PC-3 (cell line): Measurements from ENCODE around the gene UGGT2. TPM values are rescaled to one million over a fixed set of nuclear protein-coding genes. Genes with fewer than 3 reads are reported as not detected.
A peak's percentile ranks its signal among the peaks of the same experiment; 100 is the strongest.

Source experiments
- ATAC-seq: fragments of 200-7000 bp; cut with Tn5 transposase; 2 replicates; pipeline ENCODE4 v1.9.1; 2020; ENCODE audit warnings: mild to moderate bottlenecking, moderate library complexity
- BruUV-seq: library from RNA; stranded (reverse); fragments of 400-500 nt; replicated peaks from 2 replicates; lab custom pipeline; 2021; lab: Mats Ljungman, UMichigan
- CTCF ChIA-PET: fragments of 300-600 bp; sonication (Branson Sonifier 250); formaldehyde crosslinking; loops from one replicate; lab custom pipeline; 2022; ENCODE audit warnings: antibody characterized with exemption; lab: Charles Lee
- POLR2A ChIA-PET: fragments of 300-600 bp; sonication (Branson Sonifier 250); formaldehyde crosslinking; loops from one replicate; lab custom pipeline; 2022; ENCODE audit warnings: antibody characterized with exemption; ENCODE audit not compliant: unreplicated experiment; lab: Charles Lee
- DNase-seq: peaks from one replicate; pipeline ENCODE4 v3.0.0-alpha.2; 2015
- H2AFZ ChIP-seq: fragments of 300-600 bp; sonication (generic); 2 replicates; pipeline ENCODE4 v1.6.0; 2016; ENCODE audit warnings: antibody characterized with exemption, low read length
- H3F3A ChIP-seq: fragments of 300-600 bp; sonication (generic); one replicate; pipeline ENCODE4 v1.6.0; 2017; ENCODE audit warnings: antibody characterized with exemption, low read length, control low read depth, mild to moderate bottlenecking; ENCODE audit not compliant: unreplicated experiment
- H3K27ac ChIP-seq: fragments of 300-600 bp; sonication (generic); 2 replicates; pipeline ENCODE4 v1.5.1; 2016; ENCODE audit warnings: mild to moderate bottlenecking, low read length
- H3K27me3 ChIP-seq: fragments of 300-600 bp; sonication (generic); 2 replicates; pipeline ENCODE4 v1.6.1; 2016; ENCODE audit warnings: low read length, mixed read lengths
- H3K36me3 ChIP-seq: fragments of 300-600 bp; sonication (generic); 2 replicates; pipeline ENCODE4 v1.6.1; 2016; ENCODE audit warnings: low read depth, mixed run types, low read length, mixed read lengths
- H3K4me1 ChIP-seq: fragments of 300-600 bp; sonication (generic); 2 replicates; pipeline ENCODE4 v1.5.1; 2016; ENCODE audit warnings: low read length; ENCODE audit not compliant: insufficient read depth
- H3K4me2 ChIP-seq: fragments of 300-600 bp; sonication (generic); 2 replicates; pipeline ENCODE4 v1.6.0; 2016; ENCODE audit warnings: low read length
- H3K4me3 ChIP-seq: fragments of 300-600 bp; sonication (generic); 2 replicates; pipeline ENCODE4 v1.5.1; 2016; ENCODE audit warnings: mild to moderate bottlenecking, low read length, mixed read lengths
- H3K79me2 ChIP-seq: fragments of 300-600 bp; sonication (generic); 2 replicates; pipeline ENCODE4 v1.6.1; 2017; ENCODE audit warnings: low read length, mixed read lengths
- H3K9ac ChIP-seq: fragments of 300-600 bp; sonication (generic); 2 replicates; pipeline ENCODE4 v1.6.0; 2016; ENCODE audit warnings: mild to moderate bottlenecking, low read length
- H3K9me2 ChIP-seq: fragments of 300-600 bp; sonication (generic); replicated peaks from 2 replicates; pipeline ENCODE4 v1.6.1; 2016; ENCODE audit warnings: mixed run types, low read length, mixed read lengths
- H3K9me3 ChIP-seq: fragments of 300-600 bp; sonication (generic); 2 replicates; pipeline ENCODE4 v1.6.1; 2016; ENCODE audit warnings: low read length, mixed read lengths
- H4K20me1 ChIP-seq: fragments of 300-600 bp; sonication (generic); 2 replicates; pipeline ENCODE4 v1.6.1; 2016; ENCODE audit warnings: low read length, mixed read lengths
- EZH2 ChIP-seq: fragments of 300-600 bp; sonication (generic); IDR thresholded peaks from one replicate; pipeline ENCODE4 v1.6.1; 2017; ENCODE audit warnings: antibody characterized with exemption, mild to moderate bottlenecking, low read length; ENCODE audit not compliant: unreplicated experiment
- EZH2phosphoT487 ChIP-seq: fragments of 300-600 bp; sonication (generic); IDR thresholded peaks from 2 replicates; pipeline ENCODE4 v1.6.1; 2018; ENCODE audit warnings: mild to moderate bottlenecking, antibody characterized with exemption, low read length, borderline replicate concordance
- intact Hi-C: fragments of 100-400 bp; cut with micrococcal nuclease; formaldehyde crosslinking; loops from 2 replicates; pipeline ENCODE4 v1.9.0; 2023
- total RNA-seq: library from RNA; depleted of rRNA; stranded (reverse); fragments of >200 nt; gene quantifications from 2 replicates; pipeline ENCODE4 v1.2.3, GENCODE V29; 2014
- TF ChIP-seq, protein P1 (sequence below): fragments of 300-600 bp; sonication (generic); conservative IDR thresholded peaks from 2 replicates; pipeline ENCODE4 v1.5.1; 2017; ENCODE audit warnings: antibody characterized with exemption, low read depth, mild to moderate bottlenecking, low read length

UGGT2 gene
- total RNA-seq, 1 experiment from 2014 or later: 24.3 TPM

DNA sequence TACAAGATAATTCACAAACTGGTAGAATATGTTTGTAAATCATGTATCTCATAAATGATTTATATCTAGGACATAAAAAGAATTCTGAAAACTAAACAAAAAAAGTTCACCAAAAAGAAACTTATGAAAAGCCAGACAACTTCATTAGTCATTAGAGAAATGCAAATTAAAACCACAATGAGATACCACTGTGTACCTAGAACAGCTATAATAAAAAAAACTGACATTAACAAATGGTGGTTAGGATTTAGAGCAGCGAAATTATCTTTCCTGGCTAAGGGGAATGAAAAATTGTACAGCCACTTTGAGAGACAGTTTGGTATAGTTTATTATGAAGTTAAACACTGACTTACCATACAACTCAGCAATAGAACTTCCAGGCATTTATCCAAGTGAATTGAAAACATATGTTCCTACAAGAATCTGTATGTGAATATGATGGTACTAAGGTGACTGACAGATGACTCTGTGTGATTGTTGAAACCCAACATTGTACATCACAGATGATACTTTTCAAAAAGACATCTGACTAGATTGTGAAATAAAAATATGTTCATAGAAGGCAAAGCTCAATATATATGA, 41.8 kb downstream of the UGGT2 start:
- H3K9me2 ChIP-seq: no peaks in the 10 kb centered on the region
- intact Hi-C loops: no loop called here
- POLR2A ChIA-PET: no interaction called here

DNA sequence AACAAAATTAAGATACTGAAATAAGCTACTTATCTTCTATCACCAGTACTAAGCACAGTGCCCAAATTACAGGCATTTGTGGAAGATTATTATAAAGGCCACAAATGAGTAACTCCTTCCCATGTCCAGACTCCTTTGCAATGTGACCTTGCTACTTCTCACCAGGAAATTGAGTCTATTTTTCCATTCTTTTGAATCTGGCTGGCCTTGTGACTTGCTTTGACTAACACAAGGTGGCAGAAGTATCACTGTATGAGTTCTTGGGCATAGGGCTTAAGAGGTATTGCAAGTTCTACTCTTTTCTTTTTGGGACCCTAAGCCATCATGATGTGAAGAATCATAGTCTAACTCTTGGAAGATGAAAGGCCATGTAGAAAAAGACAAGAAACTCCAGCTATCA, 49.9 kb downstream of the UGGT2 start:
- no TSS peak for BruUV-seq
- no peaks in the 10 kb centered on the region for H3K79me2 ChIP-seq
- TF ChIP-seq, protein P1, sequence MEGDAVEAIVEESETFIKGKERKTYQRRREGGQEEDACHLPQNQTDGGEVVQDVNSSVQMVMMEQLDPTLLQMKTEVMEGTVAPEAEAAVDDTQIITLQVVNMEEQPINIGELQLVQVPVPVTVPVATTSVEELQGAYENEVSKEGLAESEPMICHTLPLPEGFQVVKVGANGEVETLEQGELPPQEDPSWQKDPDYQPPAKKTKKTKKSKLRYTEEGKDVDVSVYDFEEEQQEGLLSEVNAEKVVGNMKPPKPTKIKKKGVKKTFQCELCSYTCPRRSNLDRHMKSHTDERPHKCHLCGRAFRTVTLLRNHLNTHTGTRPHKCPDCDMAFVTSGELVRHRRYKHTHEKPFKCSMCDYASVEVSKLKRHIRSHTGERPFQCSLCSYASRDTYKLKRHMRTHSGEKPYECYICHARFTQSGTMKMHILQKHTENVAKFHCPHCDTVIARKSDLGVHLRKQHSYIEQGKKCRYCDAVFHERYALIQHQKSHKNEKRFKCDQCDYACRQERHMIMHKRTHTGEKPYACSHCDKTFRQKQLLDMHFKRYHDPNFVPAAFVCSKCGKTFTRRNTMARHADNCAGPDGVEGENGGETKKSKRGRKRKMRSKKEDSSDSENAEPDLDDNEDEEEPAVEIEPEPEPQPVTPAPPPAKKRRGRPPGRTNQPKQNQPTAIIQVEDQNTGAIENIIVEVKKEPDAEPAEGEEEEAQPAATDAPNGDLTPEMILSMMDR: peak; percentile 46; the same call in 1 of the 2 replicates
- TF ChIP-seq EZH2: no peak
- ATAC-seq (peak; percentile 42; the same call in 1 of the 2 replicates), DNase-seq (peak; percentile 28)
- H3K9me2 ChIP-seq: no peaks in the 10 kb centered on the region
- H2AFZ ChIP-seq: no peak overlapping the region
- no peaks in the 10 kb centered on the region for H4K20me1 ChIP-seq
- H3K27me3 ChIP-seq: no peaks in the 10 kb centered on the region
- no peak overlapping the region for H3K9ac ChIP-seq
- H3F3A ChIP-seq: no peaks in the 10 kb centered on the region
- H3K27ac ChIP-seq: no peak overlapping the region
- H3K4me1 ChIP-seq: no peaks in the 10 kb centered on the region
- no peak overlapping the region for H3K4me2 ChIP-seq
- ChIA-PET CTCF (interaction anchor here (0.6 kb wide), 1 partner anchor 49 kb away, joined by 4 read pairs; no protein-coding TSS in a partner anchor), POLR2A (no interaction called here)
- H3K36me3 ChIP-seq: no peaks in the 10 kb centered on the region; the same call in 1 of the 2 replicates
- no peaks in the 10 kb centered on the region for H3K9me3 ChIP-seq
- intact Hi-C loops: no loop called here
- H3K4me3 ChIP-seq: no peak overlapping the region

More for the DNA sequence above, 41.8 kb downstream of the UGGT2 start:
- ATAC-seq (no peak), DNase-seq (no peak)
- Histone ChIP-seq H3F3A (no peaks in the 10 kb centered on the region), H4K20me1 (no peaks in the 10 kb centered on the region), H3K4me2 (no peak overlapping the region), H3K9me3 (no peaks in the 10 kb centered on the region), H3K36me3 (no peaks in the 10 kb centered on the region; the same call in 1 of the 2 replicates), H3K9ac (no peak overlapping the region), H3K79me2 (no peaks in the 10 kb centered on the region), H3K4me1 (no peaks in the 10 kb centered on the region), H3K4me3 (no peak overlapping the region), H3K27me3 (no peaks in the 10 kb centered on the region), H2AFZ (no peak overlapping the region), H3K27ac (no peak overlapping the region)
- no peak for TF ChIP-seq EZH2
- TF ChIP-seq, protein P1: no peak
- BruUV-seq: no TSS peak
- CTCF ChIA-PET: no interaction called here

DNA sequence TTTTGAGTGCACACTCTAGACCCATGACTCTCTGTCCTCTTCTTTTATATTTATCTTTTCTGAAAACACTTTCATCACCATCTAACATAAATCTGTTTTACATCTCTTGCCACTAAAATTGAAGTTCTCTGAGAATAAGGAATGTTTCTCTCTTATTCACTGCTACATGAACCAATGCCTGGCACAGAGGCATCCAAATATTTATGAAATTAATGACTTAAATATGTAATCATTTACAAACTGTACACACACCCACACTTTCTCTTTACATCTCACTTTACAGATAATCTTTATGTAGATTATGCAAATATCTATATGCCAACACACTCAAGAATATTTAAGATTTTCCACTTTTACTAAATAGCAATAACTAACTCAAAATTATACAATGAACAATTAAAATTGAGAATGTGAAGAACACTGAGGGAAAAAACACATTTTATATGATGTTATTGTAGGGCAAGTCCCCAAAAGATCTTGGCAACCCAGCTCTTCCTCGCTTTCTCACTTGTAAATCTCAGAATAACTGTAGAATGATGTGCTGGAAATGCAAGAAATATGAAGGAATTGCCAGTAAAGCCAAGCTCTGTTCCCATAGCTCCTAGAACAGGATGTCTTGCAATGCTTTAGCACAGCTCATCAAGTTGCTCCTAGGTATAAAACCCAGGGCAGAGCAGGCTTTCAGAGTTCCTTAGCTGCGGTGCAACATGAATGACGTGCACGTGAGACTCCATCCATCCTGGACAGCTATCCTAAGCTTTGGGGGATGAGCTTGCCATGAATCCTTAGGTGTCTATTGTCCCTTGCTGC, 50.7 kb downstream of the UGGT2 start:
- Histone ChIP-seq H3K4me3 (no peak overlapping the region), H3K4me1 (no peaks in the 10 kb centered on the region), H3K79me2 (no peaks in the 10 kb centered on the region), H3K4me2 (no peak overlapping the region), H4K20me1 (no peaks in the 10 kb centered on the region), H3F3A (no peaks in the 10 kb centered on the region), H2AFZ (no peak overlapping the region), H3K36me3 (no peaks in the 10 kb centered on the region), H3K27me3 (no peaks in the 10 kb centered on the region), H3K27ac (no peak overlapping the region), H3K9ac (no peak overlapping the region), H3K9me3 (no peaks in the 10 kb centered on the region), H3K9me2 (no peaks in the 10 kb centered on the region)
- POLR2A ChIA-PET: no interaction called here
- ATAC-seq (no peak), DNase-seq (no peak)
- TF ChIP-seq EZH2phosphoT487 (no peak), EZH2 (no peak)
- TF ChIP-seq, protein P1: no peak
- intact Hi-C loops: no loop called here
- CTCF ChIA-PET: no interaction called here
- BruUV-seq: no TSS peak
